GM21528 (cell line): ENCODE data around the gene ANKEF1.

Experiments
- ATAC-seq: cut with Tn5 transposase; IDR thresholded peaks from one replicate; pipeline ENCODE4 v1.9.1; 2021; ENCODE audit warnings: mild to moderate bottlenecking, moderate library complexity; ENCODE audit not compliant: unreplicated experiment, low FRiP score

Gene ANKEF1

DNA sequence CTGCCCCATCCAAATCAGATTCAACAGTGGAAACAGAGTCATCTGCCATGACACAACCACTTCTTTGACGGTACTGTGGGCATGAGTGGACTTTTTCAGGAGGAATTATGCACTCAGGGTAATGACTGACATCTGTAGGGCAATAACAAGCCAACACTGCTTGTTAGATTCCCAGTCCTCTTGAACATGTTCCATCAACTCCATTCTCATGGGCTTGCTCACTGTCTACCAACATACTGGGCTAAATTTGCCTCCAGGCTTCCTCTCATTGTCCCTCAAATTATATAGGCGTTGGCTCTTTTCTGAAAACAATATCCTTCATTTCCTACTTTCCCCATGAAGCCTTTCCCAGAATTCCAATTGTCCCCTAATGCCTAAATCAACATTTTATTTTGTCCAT, 43.1 kb downstream of the ANKEF1 start:
- ATAC-seq = no peak

DNA sequence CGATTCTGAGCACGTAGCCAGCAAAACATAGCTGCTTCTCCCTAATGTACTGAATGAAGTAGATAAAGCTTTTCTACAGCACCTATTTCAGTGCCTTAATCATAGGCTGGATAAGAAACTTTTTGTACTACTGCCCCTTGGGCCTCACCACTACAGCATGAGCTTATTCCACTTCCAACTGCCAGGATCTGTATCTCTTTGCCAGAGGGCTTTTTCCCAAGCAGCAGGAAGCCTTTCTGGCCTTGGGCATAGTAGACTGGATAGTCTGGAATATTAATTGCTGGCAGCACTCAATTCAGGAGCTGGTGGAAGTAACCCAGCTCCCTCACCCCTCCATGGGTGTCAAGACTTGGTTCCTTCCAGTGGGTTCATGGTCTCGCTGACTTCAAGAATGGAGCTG, 43.6 kb downstream of the ANKEF1 start:
- no peak for ATAC-seq

DNA sequence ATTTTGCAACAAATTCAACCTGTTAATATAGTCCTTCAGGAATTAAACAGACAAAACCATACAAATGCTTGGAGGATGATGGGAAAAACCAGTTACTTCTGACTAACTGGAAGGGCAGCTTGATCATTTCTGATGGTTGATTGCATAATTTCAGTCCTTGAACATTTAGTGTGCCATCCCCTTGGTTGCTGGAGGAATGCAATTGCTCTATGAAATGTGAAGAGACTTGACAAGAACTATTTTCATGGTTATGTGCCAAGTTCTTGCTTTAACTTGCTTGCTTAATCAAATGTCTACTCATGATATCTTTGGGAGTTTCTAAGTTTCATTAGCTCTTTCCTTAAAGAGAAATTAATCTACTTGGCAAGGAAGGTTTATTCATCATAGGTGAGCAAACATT, 45.2 kb downstream of the ANKEF1 start:
- ATAC-seq = no peak

DNA sequence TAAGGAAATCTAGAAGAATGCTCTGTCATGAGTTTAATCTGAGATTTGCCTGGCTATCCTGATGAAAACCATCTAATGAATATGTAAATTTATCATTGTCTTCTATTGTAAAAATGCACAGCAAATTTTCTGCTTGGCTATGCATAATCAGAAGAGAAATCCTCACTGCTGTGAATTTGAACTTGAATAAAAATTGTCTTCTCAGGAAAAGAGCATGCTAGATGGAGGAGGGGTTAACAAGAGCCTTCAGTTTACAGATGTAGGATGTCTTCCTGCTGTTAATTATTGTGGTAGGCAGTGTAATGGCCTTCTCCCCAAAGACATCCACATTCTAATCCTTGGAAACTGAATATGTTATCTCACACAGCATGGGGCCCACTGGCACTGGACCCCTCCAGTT, 45.8 kb downstream of the ANKEF1 start:
- ATAC-seq = no peak

DNA sequence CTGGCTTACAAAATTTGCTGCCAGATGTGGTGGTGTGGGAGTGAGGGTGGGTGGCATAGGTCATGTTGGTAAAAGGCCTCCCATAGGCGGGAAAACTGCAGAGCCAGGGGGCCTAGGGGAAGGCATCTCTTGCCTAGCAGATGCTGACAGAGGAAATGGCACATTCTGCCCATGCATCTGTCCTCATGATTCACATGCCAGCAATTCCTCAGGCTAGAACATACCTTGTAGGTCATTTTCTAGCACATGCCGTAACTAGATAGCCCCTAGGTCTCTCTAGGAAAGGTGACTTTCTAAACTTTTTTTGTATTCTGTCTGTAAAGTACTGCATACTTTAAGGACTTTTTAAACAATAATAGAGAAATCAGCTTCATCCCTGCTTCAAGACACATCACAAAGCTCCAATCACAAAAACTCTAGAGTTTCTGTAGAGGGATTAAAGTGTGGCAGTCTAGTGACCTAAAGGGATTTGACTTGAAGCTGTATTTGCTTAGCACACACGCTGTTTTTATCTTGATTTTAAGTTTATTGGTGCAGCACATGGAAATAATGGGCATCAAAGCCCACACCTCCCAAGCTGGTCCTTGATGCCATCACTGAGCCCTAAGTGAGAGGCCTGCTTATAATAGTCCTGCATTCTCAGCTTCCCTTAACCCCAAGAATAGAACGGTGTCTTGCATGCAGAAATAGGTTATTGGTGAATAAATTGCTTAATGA, 55.2 kb downstream of the ANKEF1 start:
- peak; percentile 23 for ATAC-seq

DNA sequence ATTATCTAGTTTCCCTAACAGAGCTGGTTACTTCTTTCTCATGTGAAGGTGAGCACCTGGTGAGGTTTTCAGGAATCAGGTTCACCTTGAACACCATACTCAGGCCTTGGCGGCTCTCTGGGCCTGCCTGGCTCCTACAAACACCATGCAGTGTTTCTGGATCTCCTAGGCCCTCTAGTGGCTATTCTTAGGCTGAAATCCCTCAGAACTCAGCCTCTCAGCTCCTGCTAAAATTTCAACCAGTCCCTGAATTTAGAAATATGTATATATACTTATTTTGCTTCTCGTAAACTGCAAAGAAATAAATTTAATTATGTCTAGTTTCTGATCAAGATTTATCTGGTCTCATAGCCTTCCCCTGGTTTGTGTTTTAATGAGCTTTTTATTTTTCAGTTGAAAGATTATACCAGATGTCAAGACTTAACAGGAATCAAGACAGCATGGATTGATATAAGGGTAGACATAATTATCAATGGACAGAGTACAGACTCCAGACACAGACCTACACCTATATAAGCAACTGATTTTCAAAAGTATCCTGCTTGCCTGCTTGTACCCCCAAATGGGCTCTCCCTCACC, 55.9 kb downstream of the ANKEF1 start:
- peak; percentile 75 for ATAC-seq

DNA sequence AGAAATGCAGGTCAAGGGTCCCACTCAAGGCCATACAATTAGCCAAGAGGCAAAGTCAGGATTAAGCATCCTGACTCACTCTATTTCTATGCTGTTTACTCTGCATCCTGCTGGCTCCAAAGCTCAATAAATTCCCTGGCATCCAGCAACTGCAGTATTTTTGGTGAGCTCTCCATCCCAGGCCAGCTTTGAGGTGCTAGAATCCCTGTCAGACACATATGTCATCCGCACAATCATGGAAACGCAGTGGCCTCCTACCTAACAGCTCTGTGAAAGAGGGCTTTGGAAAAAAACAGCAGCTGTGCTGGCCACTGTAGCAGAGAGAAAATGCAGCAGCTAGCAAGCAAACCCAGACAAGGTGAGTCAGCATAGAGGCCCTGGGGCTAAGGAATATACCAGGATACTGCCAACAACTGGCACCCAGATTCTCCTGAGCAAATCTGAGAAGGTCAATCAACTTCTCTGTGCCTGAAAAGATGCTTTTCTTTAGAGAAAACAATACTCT, 58.4 kb downstream of the ANKEF1 start:
- ATAC-seq = no peak

DNA sequence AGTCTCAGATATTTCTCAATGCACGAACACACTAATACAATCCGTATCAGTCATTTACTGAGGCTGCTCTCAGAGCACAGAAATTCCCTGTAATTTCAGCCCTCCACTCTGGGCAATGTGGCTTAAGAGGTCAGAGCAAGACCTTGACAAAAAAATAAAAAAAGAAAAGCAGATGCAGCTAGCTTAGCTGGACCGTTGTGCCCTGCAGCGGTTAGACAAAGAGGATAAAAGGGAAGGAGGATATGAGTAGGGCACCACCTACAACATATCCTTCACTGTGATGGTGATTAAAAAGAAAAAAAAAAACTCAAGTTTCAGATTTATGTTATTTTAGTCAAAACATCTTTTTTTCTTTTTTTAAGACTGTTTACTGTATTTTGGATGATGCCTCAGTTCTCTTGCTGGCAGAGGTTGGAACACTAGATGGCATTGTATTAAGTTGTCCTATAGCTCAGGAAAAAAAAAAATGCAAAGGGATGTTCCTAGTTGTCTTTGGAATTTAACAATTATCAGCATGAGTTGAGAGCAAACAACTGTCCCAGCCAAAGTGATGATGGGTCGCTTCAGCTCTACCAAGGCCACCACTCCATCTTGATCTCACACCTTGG, 59.9 kb downstream of the ANKEF1 start:
- no peak for ATAC-seq

DNA sequence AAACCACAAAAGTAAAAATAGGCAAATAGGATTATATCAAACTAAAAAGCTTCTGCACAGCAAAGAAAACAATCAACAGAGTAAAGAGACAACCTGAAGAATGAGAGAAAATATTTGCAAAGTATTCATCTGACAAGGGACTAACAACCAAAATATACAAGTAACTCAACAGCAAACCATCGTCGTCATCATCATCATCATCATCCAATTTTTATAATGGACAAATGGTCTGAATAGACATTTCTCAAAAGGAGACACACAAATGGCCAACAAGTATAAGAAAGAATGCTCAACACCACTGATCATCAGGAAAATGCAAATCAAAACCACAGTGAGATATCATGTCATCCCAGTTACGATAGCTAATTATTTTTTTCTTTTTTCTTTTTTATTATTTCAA, 62.0 kb downstream of the ANKEF1 start:
- no peak for ATAC-seq

DNA sequence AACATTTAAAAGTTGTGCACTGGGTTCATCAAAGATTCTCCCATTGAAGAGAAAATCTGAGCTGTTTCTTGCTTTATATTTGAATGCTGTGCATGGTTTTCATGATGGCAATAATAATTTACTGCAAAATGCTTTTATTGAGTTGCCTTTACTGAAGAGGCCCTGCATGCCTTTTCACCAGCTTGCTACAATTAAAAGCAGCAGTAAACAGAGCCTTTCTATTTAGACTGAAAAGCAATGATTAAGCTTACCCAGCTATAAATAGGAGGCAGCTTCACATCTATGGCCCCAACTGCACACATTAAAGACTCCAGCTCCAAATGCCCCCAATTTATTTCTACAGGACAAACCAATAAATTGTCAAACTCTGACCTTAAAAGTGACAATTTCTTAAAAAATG, 70.3 kb downstream of the ANKEF1 start:
- ATAC-seq = no peak
